A549 (cell line): ENCODE measurements around the gene S100A4.

ENCODE experiments used
- JUNB ChIP-seq: fragments of >200 bp; sonication (Bioruptor Twin); formaldehyde crosslinking; IDR thresholded peaks from 2 replicates; pipeline ENCODE4 v1.6.1; 2016
- SMC3 ChIP-seq: fragments of >200 bp; sonication (Bioruptor Twin); formaldehyde crosslinking; IDR thresholded peaks from 3 replicates; pipeline ENCODE4 v1.6.1; 2018; ENCODE audit warnings: inconsistent platforms
- TF ChIP-seq, protein P1 (sequence below): fragments of 200-600 bp; sonication (generic); IDR thresholded peaks from 2 replicates; pipeline ENCODE4 v1.6.1; 2016; ENCODE audit warnings: antibody characterized with exemption, mild to moderate bottlenecking, moderate library complexity

GRCh38 chr1:153586347-153586746, 40.7 kb upstream of the S100A4 start:
- TF ChIP-seq JUNB: no peak
- TF ChIP-seq SMC3: no peak
- TF ChIP-seq, protein P1, sequence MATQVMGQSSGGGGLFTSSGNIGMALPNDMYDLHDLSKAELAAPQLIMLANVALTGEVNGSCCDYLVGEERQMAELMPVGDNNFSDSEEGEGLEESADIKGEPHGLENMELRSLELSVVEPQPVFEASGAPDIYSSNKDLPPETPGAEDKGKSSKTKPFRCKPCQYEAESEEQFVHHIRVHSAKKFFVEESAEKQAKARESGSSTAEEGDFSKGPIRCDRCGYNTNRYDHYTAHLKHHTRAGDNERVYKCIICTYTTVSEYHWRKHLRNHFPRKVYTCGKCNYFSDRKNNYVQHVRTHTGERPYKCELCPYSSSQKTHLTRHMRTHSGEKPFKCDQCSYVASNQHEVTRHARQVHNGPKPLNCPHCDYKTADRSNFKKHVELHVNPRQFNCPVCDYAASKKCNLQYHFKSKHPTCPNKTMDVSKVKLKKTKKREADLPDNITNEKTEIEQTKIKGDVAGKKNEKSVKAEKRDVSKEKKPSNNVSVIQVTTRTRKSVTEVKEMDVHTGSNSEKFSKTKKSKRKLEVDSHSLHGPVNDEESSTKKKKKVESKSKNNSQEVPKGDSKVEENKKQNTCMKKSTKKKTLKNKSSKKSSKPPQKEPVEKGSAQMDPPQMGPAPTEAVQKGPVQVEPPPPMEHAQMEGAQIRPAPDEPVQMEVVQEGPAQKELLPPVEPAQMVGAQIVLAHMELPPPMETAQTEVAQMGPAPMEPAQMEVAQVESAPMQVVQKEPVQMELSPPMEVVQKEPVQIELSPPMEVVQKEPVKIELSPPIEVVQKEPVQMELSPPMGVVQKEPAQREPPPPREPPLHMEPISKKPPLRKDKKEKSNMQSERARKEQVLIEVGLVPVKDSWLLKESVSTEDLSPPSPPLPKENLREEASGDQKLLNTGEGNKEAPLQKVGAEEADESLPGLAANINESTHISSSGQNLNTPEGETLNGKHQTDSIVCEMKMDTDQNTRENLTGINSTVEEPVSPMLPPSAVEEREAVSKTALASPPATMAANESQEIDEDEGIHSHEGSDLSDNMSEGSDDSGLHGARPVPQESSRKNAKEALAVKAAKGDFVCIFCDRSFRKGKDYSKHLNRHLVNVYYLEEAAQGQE: no peak
